H9 (cell line): ENCODE data around the gene SLC6A19. TPM values are rescaled to one million over a fixed set of nuclear protein-coding genes. Genes with fewer than 3 reads are reported as not detected.

Experiments used
- DNase-seq: peaks from one replicate; pipeline ENCODE4 v3.0.0-alpha.2; 2017
- H2AFZ ChIP-seq: one replicate; pipeline ENCODE4 v1.6.1; 2013; ENCODE audit warnings: mild to moderate bottlenecking, low read length, control low read depth, moderate library complexity
- H2AK5ac ChIP-seq: 2 replicates; pipeline ENCODE4 v1.6.1; 2013; ENCODE audit warnings: low read length, control low read depth, mixed read lengths; ENCODE audit not compliant: insufficient read length
- H2BK120ac ChIP-seq: one replicate; pipeline ENCODE4 v1.6.1; 2013; ENCODE audit warnings: low read depth, mild to moderate bottlenecking, low read length, control low read depth, inconsistent platforms; ENCODE audit not compliant: poor library complexity, severe bottlenecking
- H2BK12ac ChIP-seq: 2 replicates; pipeline ENCODE4 v1.6.1; 2013; ENCODE audit warnings: low read length, control low read depth, mixed read lengths, low read depth; ENCODE audit not compliant: insufficient read length
- H2BK15ac ChIP-seq: 2 replicates; pipeline ENCODE4 v1.6.1; 2013; ENCODE audit warnings: low read depth, low read length, control low read depth
- H2BK20ac ChIP-seq: one replicate; pipeline ENCODE4 v1.6.1; 2013; ENCODE audit warnings: low read depth, mild to moderate bottlenecking, low read length, control low read depth, inconsistent platforms; ENCODE audit not compliant: poor library complexity, severe bottlenecking
- H2BK5ac ChIP-seq: 2 replicates; pipeline ENCODE4 v1.6.1; 2013; ENCODE audit warnings: low read length, control low read depth, mixed read lengths; ENCODE audit not compliant: insufficient read length
- H3K14ac ChIP-seq: 2 replicates; pipeline ENCODE4 v1.6.1; 2013; ENCODE audit warnings: low read length, control low read depth; ENCODE audit not compliant: insufficient read depth
- H3K18ac ChIP-seq: 2 replicates; pipeline ENCODE4 v1.6.1; 2013; ENCODE audit warnings: low read depth, mild to moderate bottlenecking, mixed read lengths, low read length, control low read depth; ENCODE audit not compliant: insufficient read length
- H3K23ac ChIP-seq: 2 replicates; pipeline ENCODE4 v1.6.1; 2013; ENCODE audit warnings: low read length, control low read depth, mixed read lengths, low read depth; ENCODE audit not compliant: insufficient read length
- H3K23me2 ChIP-seq: 2 replicates; pipeline ENCODE4 v1.6.1; 2013; ENCODE audit warnings: low read depth, mild to moderate bottlenecking, mixed read lengths, low read length, control low read depth; ENCODE audit not compliant: insufficient read length, poor library complexity, severe bottlenecking
- H3K27ac ChIP-seq: 2 replicates; pipeline ENCODE4 v1.5.1; 2013; ENCODE audit warnings: low read length, control low read depth, mixed read lengths, low read depth; ENCODE audit not compliant: insufficient read length
- H3K27me3 ChIP-seq: 2 replicates; pipeline ENCODE4 v1.6.1; 2013; ENCODE audit warnings: low read length, control low read depth, inconsistent platforms; ENCODE audit not compliant: insufficient read depth
- H3K4ac ChIP-seq: 2 replicates; pipeline ENCODE4 v1.6.1; 2013; ENCODE audit warnings: low read depth, mild to moderate bottlenecking, control low read depth, inconsistent platforms, low read length, moderate library complexity
- H3K4me1 ChIP-seq: 2 replicates; pipeline ENCODE4 v1.6.1; 2013; ENCODE audit warnings: low read length, control low read depth, inconsistent platforms; ENCODE audit not compliant: insufficient read depth
- H3K4me2 ChIP-seq: 2 replicates; pipeline ENCODE4 v1.6.1; 2013; ENCODE audit warnings: low read length, control low read depth, mixed read lengths; ENCODE audit not compliant: insufficient read length, insufficient read depth
- H3K56ac ChIP-seq: 2 replicates; pipeline ENCODE4 v1.6.1; 2013; ENCODE audit warnings: low read depth, mild to moderate bottlenecking, mixed read lengths, low read length, control low read depth; ENCODE audit not compliant: insufficient read length
- H3K79me1 ChIP-seq: 2 replicates; pipeline ENCODE4 v1.6.1; 2013; ENCODE audit warnings: low read depth, mild to moderate bottlenecking, moderate library complexity, low read length, control low read depth, inconsistent platforms; ENCODE audit not compliant: insufficient read depth, poor library complexity, severe bottlenecking
- H3K79me2 ChIP-seq: 2 replicates; pipeline ENCODE4 v1.6.1; 2013; ENCODE audit warnings: low read length, control low read depth, inconsistent platforms; ENCODE audit not compliant: insufficient read depth
- H3K9ac ChIP-seq: 2 replicates; pipeline ENCODE4 v1.6.1; 2013; ENCODE audit warnings: low read length, control low read depth, mixed read lengths; ENCODE audit not compliant: insufficient read length; ENCODE audit errors: extremely low read depth
- H3K9me3 ChIP-seq: one replicate; pipeline ENCODE4 v1.6.1; 2013; ENCODE audit warnings: low read depth, low read length, inconsistent platforms; ENCODE audit not compliant: control insufficient read depth
- H3T11ph ChIP-seq: one replicate; pipeline ENCODE4 v1.6.1; 2013; ENCODE audit warnings: mild to moderate bottlenecking, low read length, control low read depth, inconsistent platforms
- H4K20me1 ChIP-seq: one replicate; pipeline ENCODE4 v1.6.1; 2013; ENCODE audit not compliant: control insufficient read depth, insufficient read length, insufficient read depth
- H4K5ac ChIP-seq: 2 replicates; pipeline ENCODE4 v1.6.1; 2013; ENCODE audit warnings: low read depth, mild to moderate bottlenecking, mixed read lengths, low read length, control low read depth; ENCODE audit not compliant: insufficient read length
- H4K8ac ChIP-seq: replicated peaks from 2 replicates; pipeline ENCODE4 v1.6.1; 2013; ENCODE audit warnings: low read length, control low read depth, mixed read lengths, low read depth; ENCODE audit not compliant: insufficient read length
- H4K91ac ChIP-seq: 2 replicates; pipeline ENCODE4 v1.6.1; 2013; ENCODE audit warnings: low read depth, mild to moderate bottlenecking, moderate library complexity, mixed read lengths, low read length, control low read depth; ENCODE audit not compliant: insufficient read length
- H3K27ac Mint-ChIP-seq, 3 experiments: 2 replicates in 2 of 3; 3 replicates in 1 of 3; pipeline ENCODE4 v1.8.0; 2020 to 2021; ENCODE audit warnings: mixed read lengths in 3 of 3, mild to moderate bottlenecking in 1 of 3, moderate library complexity in 1 of 3
- H3K27me3 Mint-ChIP-seq: 2 replicates; pipeline ENCODE4 v1.8.0; 2021; ENCODE audit warnings: low read depth, mild to moderate bottlenecking, moderate library complexity, mixed read lengths
- H3K36me3 Mint-ChIP-seq, 3 experiments: 2 replicates in 2 of 3; 3 replicates in 1 of 3; pipeline ENCODE4 v1.8.0; 2020 to 2021; ENCODE audit warnings: low read depth in 3 of 3, mixed read lengths in 3 of 3; ENCODE audit not compliant: insufficient read depth in 1 of 3
- H3K4me1 Mint-ChIP-seq, 2 experiments: 2 replicates each; pipeline ENCODE4 v1.8.0; 2020; ENCODE audit warnings: mixed read lengths in 2 of 2
- H3K4me3 Mint-ChIP-seq, 2 experiments: 2 replicates in 1 of 2; 3 replicates in 1 of 2; pipeline ENCODE4 v1.8.0; 2020 to 2021; ENCODE audit warnings: mild to moderate bottlenecking in 2 of 2, mixed read lengths in 2 of 2, moderate library complexity in 1 of 2
- H3K9me3 Mint-ChIP-seq, 2 experiments: 2 replicates in 1 of 2; 3 replicates in 1 of 2; pipeline ENCODE4 v1.8.0; 2020; ENCODE audit warnings: mild to moderate bottlenecking in 2 of 2, mixed read lengths in 2 of 2, moderate library complexity in 1 of 2
- CTCF ChIP-seq: fragments of 200-600 bp; sonication (generic); conservative IDR thresholded peaks from 3 replicates; pipeline ENCODE4 v1.8.0; 2021; ENCODE audit warnings: antibody characterized with exemption, mild to moderate bottlenecking
- WGBS: extraction: QIAGEN DNeasy Blood & Tissue Kit; methylation state at CpG from one replicate; pipeline ENCODE4 v1.1.7; 2013; ENCODE audit warnings: missing lambda C conversion rate, low lambda C conversion rate, mixed read lengths; ENCODE audit not compliant: insufficient read length; ENCODE audit errors: extremely low coverage; 5-methylcytosine and 5-hydroxymethylcytosine counted together
- total RNA-seq: library from RNA; stranded (reverse); gene quantifications from 2 replicates; pipeline ENCODE4 v1.2.1, GENCODE V29; 2021

SLC6A19 gene
- total RNA-seq, 1 experiment from 2014 or later, result not detected

DNA sequence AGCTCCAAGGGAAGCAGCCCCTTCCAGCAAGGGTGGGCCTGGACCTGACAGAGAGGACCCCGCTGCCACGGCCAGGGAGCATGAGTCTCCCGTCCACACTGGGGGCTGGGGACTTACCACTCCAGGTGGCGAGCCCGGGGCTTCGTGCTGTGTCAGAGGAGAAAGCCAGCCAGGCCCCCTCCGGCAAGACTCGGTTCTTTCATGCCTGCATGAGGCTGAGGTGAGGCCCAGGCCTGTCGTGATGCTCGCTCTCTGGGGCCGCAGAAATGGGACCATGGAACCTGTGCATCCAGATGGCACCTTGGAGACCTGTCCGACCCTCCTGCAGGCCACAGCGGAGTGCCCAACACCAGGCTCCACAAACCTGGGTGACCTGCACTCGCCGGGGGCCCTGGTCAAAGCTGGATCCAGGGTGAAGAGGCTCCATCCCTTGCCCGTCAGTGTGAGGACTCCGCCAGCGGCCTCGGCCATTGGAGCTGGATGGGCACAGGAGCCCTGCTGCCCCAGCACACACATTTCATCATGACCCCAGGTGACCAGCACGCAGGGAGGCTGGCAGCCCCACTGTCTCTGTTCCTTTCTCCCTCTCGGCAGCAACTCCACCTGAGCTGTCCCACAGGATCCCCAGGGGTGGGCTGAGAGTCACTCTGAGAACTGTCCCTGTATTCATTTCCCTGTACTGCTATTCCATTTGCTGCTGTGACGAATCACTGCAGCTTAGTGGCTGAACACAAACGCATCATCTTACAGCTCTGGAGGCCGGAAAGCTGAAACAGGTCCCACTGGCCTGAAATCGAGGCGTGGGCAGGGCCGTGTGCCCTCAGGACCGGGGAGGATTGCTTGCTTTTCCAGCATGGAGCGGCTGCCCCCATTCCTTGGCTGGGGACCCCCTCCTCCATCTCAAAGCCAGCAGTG is 48.2 kb downstream of the SLC6A19 start:
- Histone ChIP-seq H2BK12ac (no peak overlapping the region), H4K20me1 (no peaks in the 10 kb centered on the region), H3K4me1 (no peaks in the 10 kb centered on the region), H3K23me2 (no peaks in the 10 kb centered on the region), H4K91ac (no peak overlapping the region), H3K4me2 (no peak overlapping the region), H3K14ac (no peak overlapping the region; the same call in 1 of the 2 replicates), H3K9me3 (no peaks in the 10 kb centered on the region), H3T11ph (no peak overlapping the region), H3K79me1 (no peaks in the 10 kb centered on the region), H2BK120ac (no peak overlapping the region), H3K18ac (no peak overlapping the region), H2AFZ (no peak overlapping the region), H4K8ac (no peak overlapping the region), H3K27ac (no peak overlapping the region), H4K5ac (no peak overlapping the region), H2BK15ac (no peak overlapping the region), H3K56ac (no peak overlapping the region), H3K27me3 (no peaks in the 10 kb centered on the region), H3K9ac (no peak overlapping the region), H2BK5ac (no peak overlapping the region), H3K23ac (no peak overlapping the region), H3K4ac (no peak overlapping the region), H2AK5ac (no peak overlapping the region), H2BK20ac (no peak overlapping the region), H3K79me2 (no peaks in the 10 kb centered on the region)
- Mint-ChIP-seq H3K4me3 (no peak overlapping the region), H3K27me3 (peaks cover 11% of the 10 kb centered on the region), H3K36me3 (no peaks in the 10 kb centered on the region), H3K9me3 (no peaks in the 10 kb centered on the region), H3K27ac (no peak overlapping the region), H3K4me1 (peaks cover 2 to 4% of the 10 kb centered on the region in 2 experiments; a peak in 1 of 4 replicates)
- TF ChIP-seq CTCF, result no peak
- DNase-seq, result no peak
- no CpG with 5 or more reads among the region's 29 CpGs for WGBS
